HCT116 (cell line): Measurements from ENCODE around the gene EPYC.

ENCODE experiments used
- ATF3 ChIP-seq: IDR thresholded peaks from 2 replicates; pipeline ENCODE4 v1.6.1; 2012
- CTCF ChIP-seq, 3 experiments: fragments of 200-600 bp in 1 of 3; sonication (generic) in 1 of 3; IDR thresholded peaks in 2 of 3; conservative IDR thresholded peaks in 1 of 3; 2 replicates each; pipeline ENCODE4 v1.5.1; 2012 to 2017; ENCODE audit warnings: low read depth in 2 of 3, low read length in 2 of 3, antibody characterized with exemption in 1 of 3, borderline replicate concordance in 1 of 3, control low read depth in 1 of 3, mild to moderate bottlenecking in 1 of 3, mixed read lengths in 1 of 3, mixed run types in 1 of 3, moderate library complexity in 1 of 3; ENCODE audit not compliant: insufficient read depth in 1 of 3
- EZH2 ChIP-seq: fragments of 200-600 bp; sonication (generic); IDR thresholded peaks from 2 replicates; pipeline ENCODE4 v1.6.1; 2017; ENCODE audit warnings: antibody characterized with exemption, mixed run types
- POLR2A ChIP-seq: IDR thresholded peaks from 2 replicates; pipeline ENCODE4 v1.7.0; 2011; ENCODE audit warnings: borderline replicate concordance; ENCODE audit not compliant: insufficient read depth, insufficient read length; ENCODE audit errors: extremely low read depth
- POLR2AphosphoS5 ChIP-seq: IDR thresholded peaks from 2 replicates; pipeline ENCODE4 v1.6.1; 2011; ENCODE audit warnings: mild to moderate bottlenecking, low read depth, low read length, moderate library complexity

- TF ChIP-seq CTCF (IDR thresholded peaks at IDR 0.05 in 2 of 3, conservative IDR thresholded peaks at IDR 0.05 in 1 of 3; ENCODE audit: borderline replicate concordance in 1 of 3, insufficient read depth in 1 of 3, low read depth in 2 of 3, low read length in 2 of 3) (no peak), POLR2A (no peak), POLR2AphosphoS5 (no peak), ATF3 (no peak), EZH2 (no peak)
These were observed 32.5 kb downstream of the EPYC start for GRCh38 chr12:90972226-90972625.
